T-helper 1 cell treated with Interleukin-12 subunit alpha and Interleukin-12 subunit beta and Interleukin-4 antibody, amounts not matched to agents 30 μg/mL and 1 μg/mL, for 36 hours (primary cell): ENCODE results near the gene CCDC106.

Source experiments
- H3K27ac Mint-ChIP-seq: one replicate; pipeline ENCODE4 v1.8.0; 2021; ENCODE audit warnings: mild to moderate bottlenecking, mixed read lengths
- H3K27me3 Mint-ChIP-seq: one replicate; pipeline ENCODE4 v1.8.0; 2021; ENCODE audit warnings: low read depth, mixed read lengths
- H3K36me3 Mint-ChIP-seq: one replicate; pipeline ENCODE4 v1.8.0; 2021; ENCODE audit warnings: low read depth, mixed read lengths
- H3K4me1 Mint-ChIP-seq: one replicate; pipeline ENCODE4 v1.8.0; 2021; ENCODE audit warnings: low read depth, mixed read lengths
- H3K4me3 Mint-ChIP-seq: one replicate; pipeline ENCODE4 v1.8.0; 2021; ENCODE audit warnings: mild to moderate bottlenecking, moderate library complexity, mixed read lengths
- H3K9me3 Mint-ChIP-seq: one replicate; pipeline ENCODE4 v1.8.0; 2021; ENCODE audit warnings: mixed read lengths

The CCDC106 gene

DNA sequence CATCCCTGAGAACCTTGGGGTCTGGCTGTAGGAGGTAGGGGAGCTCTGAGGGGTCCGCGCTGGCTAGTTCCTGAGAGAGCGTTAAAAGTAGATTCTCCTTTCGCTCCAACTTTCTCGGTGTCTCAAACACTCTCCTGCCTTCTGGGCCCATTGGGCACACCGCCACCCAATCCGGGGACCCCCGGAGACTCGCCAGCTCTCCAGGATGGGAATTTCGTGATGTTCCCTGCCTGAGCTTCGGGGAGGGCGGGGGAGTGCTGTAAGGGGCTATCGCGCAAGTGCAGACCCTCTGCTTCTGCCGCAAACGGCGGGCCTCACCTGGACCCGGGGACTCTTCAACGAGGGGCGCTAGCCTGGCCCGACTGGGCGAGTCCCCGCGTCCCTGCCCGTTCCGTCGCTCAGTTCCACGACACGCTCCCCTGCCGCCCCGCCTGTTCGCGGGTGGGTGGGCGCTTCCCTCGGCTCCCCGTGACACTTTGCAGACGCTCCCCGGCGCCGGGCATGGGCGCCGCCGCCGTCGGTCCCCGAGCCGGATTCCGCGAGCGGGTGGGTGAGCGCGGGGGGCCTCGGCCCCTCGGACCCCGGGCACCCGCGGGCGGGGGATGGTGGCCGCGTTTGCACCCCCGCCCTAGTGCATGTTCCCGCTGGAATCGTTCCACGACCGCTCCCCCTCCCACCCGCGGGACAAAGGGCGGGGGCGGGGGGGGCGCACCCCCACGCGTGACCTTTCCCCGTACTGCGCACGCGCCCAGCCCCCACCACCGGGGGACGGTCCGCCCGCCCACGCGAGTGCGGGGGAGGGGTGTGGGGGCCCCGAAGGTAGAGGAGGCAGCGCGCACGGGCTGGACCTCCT, at the start of gene CCDC106:
CCDC106 (plus strand) TSS at position 481 of the 853 bp plus-strand sequence. CDS start 835 bp downstream, outside the sequence.
- H3K4me3 Mint-ChIP-seq: peak within 1 kb of the TSS; percentile 79
- peak within 1 kb of the TSS; percentile 65 for H3K27ac Mint-ChIP-seq
- H3K4me1 Mint-ChIP-seq: peaks cover 23% of the 10 kb centered on the region
- peaks cover 17% of the 10 kb centered on the region for H3K36me3 Mint-ChIP-seq
- no peaks in the 10 kb centered on the region for H3K9me3 Mint-ChIP-seq
- no peaks in the 10 kb centered on the region for H3K27me3 Mint-ChIP-seq

DNA sequence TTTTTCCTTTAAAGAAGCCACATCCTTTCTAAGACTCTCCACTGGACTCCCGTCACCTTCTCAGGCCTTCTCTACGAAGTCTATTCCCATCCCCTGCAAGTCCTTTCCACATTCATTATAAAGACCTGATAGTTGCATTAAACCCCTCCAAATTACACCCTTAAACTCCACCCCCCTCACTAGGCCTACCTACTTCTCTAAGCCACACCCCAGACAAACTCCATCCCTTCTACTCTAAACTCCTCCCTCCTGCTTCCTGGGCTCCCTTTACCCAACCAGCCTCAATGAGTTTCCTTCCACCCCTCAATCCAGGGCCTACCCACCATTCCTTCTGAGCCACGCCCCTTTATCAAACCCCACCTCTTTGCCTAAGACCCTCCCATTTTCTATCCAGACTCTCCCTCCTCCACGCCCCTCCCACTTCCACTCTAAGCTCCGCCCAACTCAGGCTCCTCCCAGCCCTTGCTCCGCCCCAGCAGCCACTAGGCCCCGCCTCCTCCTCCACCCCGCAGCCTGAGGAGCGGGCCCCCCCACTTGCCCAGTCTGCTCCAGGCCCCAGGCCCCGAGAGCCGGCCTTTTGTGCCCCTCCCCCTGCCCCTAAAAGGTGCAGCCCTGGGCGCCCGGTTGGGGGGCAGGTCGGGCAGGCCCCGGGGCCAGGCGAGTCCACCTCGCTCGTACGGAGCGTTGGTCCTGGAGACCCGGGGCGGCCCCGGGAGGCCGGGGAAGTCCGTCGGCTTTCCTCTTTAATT, 49.1 kb upstream of the CCDC106 start:
- peaks cover 26% of the 10 kb centered on the region for H3K36me3 Mint-ChIP-seq
- H3K27me3 Mint-ChIP-seq: no peaks in the 10 kb centered on the region
- no peaks in the 10 kb centered on the region for H3K9me3 Mint-ChIP-seq
- peak overlapping the region; percentile 92 for H3K4me3 Mint-ChIP-seq
- peaks cover 15% of the 10 kb centered on the region for H3K4me1 Mint-ChIP-seq
- H3K27ac Mint-ChIP-seq: peak overlapping the region; percentile 97

DNA sequence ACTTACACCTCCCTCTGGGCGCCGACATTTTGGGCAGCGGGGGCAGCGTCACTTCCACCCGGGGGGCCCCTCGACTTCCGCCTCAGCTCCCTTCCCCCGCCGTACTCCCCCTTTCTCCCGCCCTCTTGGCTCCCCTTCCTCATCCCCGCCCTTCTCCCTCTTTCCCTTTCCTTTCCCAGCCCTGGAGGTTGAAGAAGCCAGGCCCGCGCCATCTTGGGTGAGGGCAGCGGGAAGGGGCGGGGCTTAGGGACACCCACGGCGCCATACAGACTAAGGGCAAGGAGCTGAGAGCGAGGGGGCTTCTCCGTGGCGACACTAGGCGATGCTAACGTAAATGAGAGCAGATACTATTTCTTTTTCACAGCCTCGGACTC, 48.6 kb upstream of the CCDC106 start, which contains the start of gene FIZ1:
FIZ1 (minus strand) TSS at position 50 of the 374 bp plus-strand sequence. CDS start 1,652 bp downstream, outside the sequence.
- Mint-ChIP-seq H3K4me3 (peak within 1 kb of the TSS; percentile 92), H3K9me3 (no peaks in the 10 kb centered on the region), H3K4me1 (peaks cover 16% of the 10 kb centered on the region), H3K36me3 (peaks cover 26% of the 10 kb centered on the region), H3K27ac (peak within 1 kb of the TSS; percentile 97), H3K27me3 (no peaks in the 10 kb centered on the region)

DNA sequence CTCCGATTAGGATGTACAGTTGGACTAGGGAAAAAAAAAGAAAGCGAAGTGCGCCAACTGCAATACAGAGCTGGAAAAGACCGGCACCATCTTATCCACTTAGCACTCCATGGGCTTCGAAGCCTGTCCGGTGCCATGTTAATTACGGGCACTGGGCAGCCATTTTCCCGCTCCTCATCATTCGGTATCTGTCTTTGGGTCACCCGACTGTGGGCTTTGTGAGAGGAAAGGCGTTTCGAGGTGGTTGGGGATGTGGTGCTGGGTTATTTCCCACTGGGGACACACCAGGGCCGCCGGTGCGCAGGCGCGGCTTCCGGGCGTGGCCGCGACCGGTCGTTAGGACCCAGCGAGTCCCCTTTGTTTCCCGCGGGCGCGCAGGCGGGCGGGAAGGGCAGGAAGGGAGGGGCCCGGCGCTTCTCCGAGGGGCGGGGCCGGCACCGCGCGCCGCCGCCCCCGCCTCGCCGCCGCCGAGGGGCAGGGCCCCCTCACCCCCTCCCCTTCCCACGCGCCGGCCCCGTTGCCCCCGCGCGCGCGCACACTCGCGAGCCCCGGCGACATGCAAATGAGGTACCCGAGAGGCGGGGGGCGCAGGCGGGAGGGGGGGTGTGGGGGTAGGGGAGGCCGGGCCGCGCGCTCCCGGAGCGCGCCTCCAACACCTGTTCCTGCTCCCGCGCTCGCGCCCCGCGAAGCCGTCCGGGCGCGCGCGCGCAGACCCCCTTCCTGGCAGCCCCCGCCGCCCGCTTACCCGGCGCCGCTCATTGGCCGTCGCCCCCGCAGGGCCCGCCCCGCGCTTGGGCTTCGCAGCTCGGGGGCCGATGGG, 48.0 kb upstream of the CCDC106 start, which contains the start of gene ZNF524:
ZNF524 (plus strand) TSS at position 447 of the 820 bp plus-strand sequence. CDS start 1,825 bp downstream, outside the sequence.
- peak within 1 kb of the TSS; percentile 92 for H3K4me3 Mint-ChIP-seq
- H3K27me3 Mint-ChIP-seq: no peaks in the 10 kb centered on the region
- no peaks in the 10 kb centered on the region for H3K9me3 Mint-ChIP-seq
- peak within 1 kb of the TSS; percentile 97 for H3K27ac Mint-ChIP-seq
- H3K4me1 Mint-ChIP-seq: peaks cover 21% of the 10 kb centered on the region
- peaks cover 22% of the 10 kb centered on the region for H3K36me3 Mint-ChIP-seq

DNA sequence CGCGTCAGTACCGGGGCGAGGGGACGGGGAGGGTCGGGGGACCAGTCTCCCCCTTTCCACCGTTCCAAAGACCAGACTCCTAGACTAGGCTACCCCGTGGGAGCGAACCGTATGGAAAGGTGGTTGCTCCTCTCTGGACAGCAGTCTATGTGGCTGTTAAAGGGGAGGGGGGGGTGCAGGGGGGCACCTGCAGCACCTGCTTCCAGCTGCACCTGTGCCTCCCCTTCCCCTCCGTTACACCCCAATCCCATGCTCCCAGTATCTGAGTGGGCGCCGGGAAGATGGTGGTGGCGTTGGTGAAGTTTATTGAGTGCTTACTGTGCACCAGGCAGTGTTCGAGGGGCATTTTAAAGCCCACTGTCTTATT, 47.4 kb upstream of the CCDC106 start:
- no peaks in the 10 kb centered on the region for H3K9me3 Mint-ChIP-seq
- H3K27ac Mint-ChIP-seq: peak overlapping the region; percentile 85
- peak overlapping the region; percentile 87 for H3K4me3 Mint-ChIP-seq
- H3K36me3 Mint-ChIP-seq: peaks cover 16% of the 10 kb centered on the region
- no peaks in the 10 kb centered on the region for H3K27me3 Mint-ChIP-seq
- peaks cover 21% of the 10 kb centered on the region for H3K4me1 Mint-ChIP-seq

DNA sequence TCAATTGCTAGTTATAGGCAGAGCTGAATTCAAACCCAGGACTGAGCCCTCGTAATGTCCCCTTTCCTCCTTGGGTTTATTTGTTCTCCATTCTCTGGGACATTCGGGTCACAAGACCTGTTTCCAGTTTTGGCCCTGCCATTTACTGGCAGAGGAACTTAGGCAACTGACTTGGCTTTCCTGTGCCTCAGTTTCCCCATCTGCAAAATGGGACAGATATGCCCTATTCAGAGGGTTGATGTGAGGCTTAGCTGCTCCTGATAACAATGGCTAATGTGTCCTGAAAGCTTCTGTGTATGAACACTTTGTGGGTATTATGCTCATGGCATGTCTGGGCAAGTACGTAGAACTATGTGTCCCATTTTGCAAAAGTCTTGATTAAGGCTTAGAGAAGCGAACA, 46.9 kb upstream of the CCDC106 start:
- Mint-ChIP-seq H3K36me3 (peaks cover 12% of the 10 kb centered on the region), H3K4me3 (peak overlapping the region; percentile 87), H3K27ac (peak overlapping the region; percentile 85), H3K9me3 (no peaks in the 10 kb centered on the region), H3K4me1 (peaks cover 24% of the 10 kb centered on the region), H3K27me3 (no peaks in the 10 kb centered on the region)

DNA sequence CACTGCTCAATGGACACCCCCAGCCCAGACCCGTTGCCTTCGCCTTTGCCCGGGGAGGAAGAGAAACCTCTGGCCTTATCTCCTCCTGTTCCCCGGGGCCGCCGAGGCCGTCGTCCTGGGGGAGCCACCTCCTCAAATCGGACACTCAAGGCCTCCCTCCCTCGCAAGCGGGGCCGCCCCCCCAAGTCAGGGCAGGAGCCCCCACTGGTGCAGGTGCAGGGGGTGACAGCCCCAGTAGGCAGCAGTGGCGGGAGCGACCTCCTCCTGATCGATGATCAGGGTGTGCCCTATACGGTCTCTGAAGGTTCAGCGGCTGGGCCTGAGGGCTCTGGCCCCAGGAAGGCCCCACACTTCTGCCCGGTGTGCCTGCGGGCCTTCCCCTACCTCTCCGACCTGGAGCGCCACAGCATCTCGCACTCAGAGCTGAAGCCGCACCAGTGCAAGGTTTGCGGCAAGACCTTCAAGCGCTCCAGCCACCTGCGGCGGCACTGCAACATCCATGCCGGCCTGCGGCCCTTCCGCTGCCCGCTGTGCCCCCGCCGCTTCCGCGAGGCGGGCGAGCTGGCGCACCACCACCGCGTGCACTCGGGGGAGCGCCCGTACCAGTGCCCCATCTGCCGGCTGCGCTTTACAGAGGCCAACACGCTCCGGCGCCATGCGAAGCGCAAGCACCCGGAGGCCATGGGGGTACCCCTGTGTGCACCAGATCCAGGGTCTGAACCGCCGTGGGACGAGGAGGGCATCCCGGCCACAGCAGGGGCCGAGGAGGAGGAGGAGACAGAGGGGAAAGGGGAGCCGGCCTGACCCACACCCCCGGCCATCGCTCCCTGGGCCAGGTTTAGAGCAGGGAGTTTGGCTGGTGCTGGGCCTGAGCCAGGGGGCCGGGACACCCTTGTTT, 45.7 kb upstream of the CCDC106 start:
- Mint-ChIP-seq H3K36me3 (peaks cover 9% of the 10 kb centered on the region), H3K27me3 (no peaks in the 10 kb centered on the region), H3K27ac (no peak overlapping the region), H3K4me3 (peak overlapping the region; percentile 87), H3K9me3 (no peaks in the 10 kb centered on the region), H3K4me1 (peaks cover 35% of the 10 kb centered on the region)

DNA sequence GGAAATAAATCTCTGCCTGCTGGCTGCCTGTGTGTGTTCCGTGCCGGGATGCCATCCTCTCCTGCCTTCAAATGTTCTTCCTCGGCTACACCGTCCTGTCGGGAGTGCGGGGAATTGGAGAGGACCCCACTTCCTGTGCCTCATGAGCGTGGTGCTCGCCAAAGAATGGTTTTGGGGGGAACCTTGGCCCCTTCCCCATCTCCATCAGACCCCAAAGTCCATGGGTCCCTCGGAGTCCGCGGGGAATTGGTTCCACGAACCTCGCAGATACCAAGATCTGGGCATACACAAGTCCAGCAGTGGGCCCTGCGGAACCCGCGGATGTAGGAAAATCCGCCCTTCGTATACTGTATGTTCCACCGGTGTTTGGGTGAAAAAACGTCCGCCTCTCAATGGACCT, 44.9 kb upstream of the CCDC106 start:
- Mint-ChIP-seq H3K9me3 (no peaks in the 10 kb centered on the region), H3K27me3 (no peaks in the 10 kb centered on the region), H3K27ac (no peak overlapping the region), H3K4me1 (peaks cover 39% of the 10 kb centered on the region), H3K36me3 (peaks cover 9% of the 10 kb centered on the region), H3K4me3 (peak overlapping the region; percentile 36)

DNA sequence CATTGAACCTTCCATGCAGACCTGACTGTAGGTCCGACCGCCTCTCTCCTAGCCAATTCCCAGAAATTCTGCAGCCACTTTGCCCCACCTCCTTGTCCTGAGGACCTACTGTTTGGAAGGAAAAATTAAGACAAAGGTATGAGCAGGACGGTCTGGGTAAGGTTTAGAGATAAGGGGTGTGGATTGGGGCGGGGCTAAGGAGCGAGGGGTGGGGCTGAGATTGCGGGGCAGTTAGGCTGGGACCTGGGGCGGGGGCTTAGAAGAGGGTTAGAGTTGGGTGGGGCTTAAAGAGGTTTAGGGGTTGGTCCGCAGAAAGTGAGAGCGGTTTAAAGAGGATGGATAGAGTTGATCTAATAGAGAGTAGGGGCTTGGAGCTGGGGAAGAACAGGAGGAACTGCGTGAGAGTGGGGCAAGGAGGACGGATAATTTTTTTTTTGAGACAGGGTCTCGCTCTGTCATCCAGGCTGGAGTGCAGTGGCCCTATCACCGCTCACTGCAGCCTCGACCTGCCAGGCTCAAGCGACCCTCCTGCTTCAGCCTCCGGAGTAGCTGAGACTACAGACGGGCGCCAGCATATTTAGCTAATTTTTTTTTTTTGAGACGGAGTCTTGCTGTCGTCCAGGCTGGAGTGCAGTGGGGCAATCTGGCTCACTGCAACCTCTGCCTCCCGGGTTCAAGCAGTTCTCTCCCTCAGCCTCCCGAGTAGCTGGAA, 44.3 kb upstream of the CCDC106 start:
- Mint-ChIP-seq H3K9me3 (no peaks in the 10 kb centered on the region), H3K27me3 (no peaks in the 10 kb centered on the region), H3K4me3 (peak overlapping the region; percentile 36), H3K27ac (peak overlapping the region; percentile 15), H3K4me1 (peaks cover 36% of the 10 kb centered on the region), H3K36me3 (peaks cover 8% of the 10 kb centered on the region)

DNA sequence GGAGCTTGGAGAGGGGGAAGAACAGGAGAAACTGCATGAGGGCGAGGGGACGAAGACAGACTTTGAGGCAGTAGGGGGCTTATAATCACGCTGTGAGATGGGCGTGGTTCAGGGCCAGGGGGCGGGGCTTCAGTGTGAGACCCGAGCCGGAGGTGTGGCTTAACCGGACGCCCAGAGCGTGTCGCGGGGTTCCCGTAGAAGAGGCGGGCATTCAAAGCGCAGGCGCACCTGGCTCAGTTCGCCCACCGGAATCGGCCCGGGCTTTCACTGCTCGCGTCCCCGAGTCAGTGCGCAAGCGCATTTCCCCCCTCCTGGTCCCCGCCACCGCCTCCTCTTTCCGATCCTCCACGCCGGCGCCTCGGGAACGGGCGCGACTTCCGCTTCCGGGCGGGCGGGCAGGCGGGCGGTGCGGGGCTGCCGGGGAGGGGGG, 42.8 kb upstream of the CCDC106 start:
- peaks cover 35% of the 10 kb centered on the region for H3K4me1 Mint-ChIP-seq

DNA sequence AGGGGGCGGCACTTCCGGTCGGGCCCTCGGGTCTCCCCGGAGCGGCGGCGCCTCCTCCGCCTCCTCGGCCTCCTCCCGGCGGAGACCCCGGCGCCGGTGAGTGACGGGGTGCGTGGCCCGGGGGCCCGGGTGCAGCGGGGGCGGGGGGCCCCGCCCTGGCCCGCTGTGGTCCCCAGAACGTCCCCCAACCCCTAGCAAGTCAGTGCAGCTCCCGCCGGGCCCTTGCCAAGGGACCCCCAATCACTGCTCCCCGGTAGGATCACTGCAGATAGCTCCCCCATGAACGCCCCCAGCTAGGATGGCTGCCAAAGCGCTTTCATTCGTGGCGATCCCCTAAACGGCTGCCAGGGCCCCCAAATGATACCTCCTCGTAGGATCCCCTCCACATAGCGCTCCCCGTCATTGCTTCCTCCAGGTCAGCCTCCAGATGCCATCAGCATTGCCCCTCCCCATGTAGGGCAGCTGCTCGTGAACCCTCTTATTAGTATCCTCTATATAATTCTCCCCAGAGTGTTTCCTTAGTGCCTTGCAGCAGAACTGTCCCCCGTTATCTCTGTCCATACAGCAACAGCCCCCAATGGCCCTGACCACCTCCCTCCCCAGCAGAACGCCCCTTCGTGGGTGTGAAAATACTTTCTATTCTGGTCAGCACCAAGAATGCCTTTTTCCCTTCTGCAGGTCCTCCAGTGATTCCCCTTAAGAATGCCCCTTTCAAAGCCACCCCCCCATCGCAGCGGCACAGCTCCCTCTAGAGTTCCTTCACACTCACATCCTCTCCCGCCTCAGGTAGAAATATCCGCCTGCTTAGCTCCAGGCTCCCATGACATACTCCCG, 42.2 kb upstream of the CCDC106 start, which contains the start of gene ZNF865:
ZNF865 (plus strand) TSS at position 11 of the 834 bp plus-strand sequence. CDS start 7,972 bp downstream, outside the sequence.
- H3K36me3 Mint-ChIP-seq: peaks cover 14% of the 10 kb centered on the region

More for the DNA sequence above, 42.8 kb upstream of the CCDC106 start:
- Mint-ChIP-seq H3K27ac (peak overlapping the region; percentile 97), H3K9me3 (no peaks in the 10 kb centered on the region), H3K27me3 (no peaks in the 10 kb centered on the region), H3K36me3 (peaks cover 14% of the 10 kb centered on the region), H3K4me3 (peak overlapping the region; percentile 93)

DNA sequence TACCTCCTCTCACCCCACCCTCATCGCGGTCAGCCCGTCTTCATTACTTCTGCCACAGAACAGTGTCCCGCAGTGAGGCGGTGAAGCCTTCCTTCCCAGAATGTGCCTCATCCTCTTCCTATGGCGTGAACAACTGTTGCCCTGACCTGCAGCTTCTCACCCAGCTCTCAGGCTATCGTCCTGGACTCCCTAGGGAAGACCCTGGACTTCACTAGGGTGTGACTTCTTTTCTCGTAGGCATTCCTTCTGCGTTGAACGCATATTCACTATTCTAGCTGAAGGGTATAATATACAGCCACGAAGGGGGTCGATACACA, 41.6 kb upstream of the CCDC106 start:
- Mint-ChIP-seq H3K4me3 (peak overlapping the region; percentile 99), H3K27ac (peak overlapping the region; percentile 97), H3K9me3 (no peaks in the 10 kb centered on the region), H3K4me1 (peaks cover 31% of the 10 kb centered on the region), H3K36me3 (peaks cover 14% of the 10 kb centered on the region), H3K27me3 (no peaks in the 10 kb centered on the region)

More for the DNA sequence above, 42.2 kb upstream of the CCDC106 start, which contains the start of gene ZNF865:
- H3K27me3 Mint-ChIP-seq: no peaks in the 10 kb centered on the region
- peak within 1 kb of the TSS; percentile 97 for H3K27ac Mint-ChIP-seq
- peak within 1 kb of the TSS; percentile 99 for H3K4me3 Mint-ChIP-seq
- H3K9me3 Mint-ChIP-seq: no peaks in the 10 kb centered on the region
- peaks cover 36% of the 10 kb centered on the region for H3K4me1 Mint-ChIP-seq
